ENCODE data around the gene CIDEB. TPM values are rescaled to one million over a fixed set of nuclear protein-coding genes. Genes with fewer than 3 reads are reported as not detected.

CIDEB gene
- total RNA-seq, 3 donors from 2014 or later (not counting 1 experiment from before 2014, with no cell fraction given) = 40.0 to 59.6 (median 46.6) TPM

DNA sequence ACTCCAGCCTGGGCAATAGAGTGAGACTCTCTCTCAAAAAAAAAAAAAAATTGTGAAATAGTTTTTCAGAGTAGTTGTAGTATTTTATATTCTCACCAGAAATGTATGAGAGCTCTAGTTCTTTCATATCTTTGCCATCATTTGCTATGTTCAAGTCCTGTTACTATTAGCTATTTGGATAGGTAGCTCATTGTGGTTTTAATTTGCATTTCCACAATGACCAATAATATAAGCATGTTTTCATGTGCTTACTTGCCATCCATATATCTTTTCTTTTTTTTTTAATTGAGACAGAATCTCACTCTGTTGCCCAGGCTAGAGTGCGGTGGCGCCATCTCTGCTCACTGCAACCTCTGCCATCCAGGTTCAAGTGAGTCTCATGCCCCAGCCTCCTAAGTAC is 40.4 kb upstream of the CIDEB start:
- no peak for ATAC-seq

GRCh38 chr14:24347134-24347533 is 39.4 kb upstream of the CIDEB start:
- Mint-ChIP-seq H3K36me3 (no peaks in the 10 kb centered on the region), H3K27ac (no peak overlapping the region), H3K9me3 (no peaks in the 10 kb centered on the region), H3K4me3 (no peak overlapping the region), H3K4me1 (no peaks in the 10 kb centered on the region), H3K27me3 (ENCODE audit: low read depth in 2 of 2) (peaks cover 24 to 44% of the 10 kb centered on the region in 2 donors)
- no peaks in the 10 kb centered on the region for H3K9me3 ChIP-seq (ENCODE audit: control insufficient read depth, insufficient read depth, low read length)
- H3K27me3 ChIP-seq (ENCODE audit: control insufficient read depth, insufficient read depth, low read length) = peaks cover 5% of the 10 kb centered on the region
- H3K27ac ChIP-seq (ENCODE audit: low read length) = no peak overlapping the region
- intact Hi-C loops (cut with micrococcal nuclease) = no loop called here
- 45% methylated on average over 1 of the region's 1 CpG for WGBS (ENCODE audit: insufficient coverage)
- DNase-seq (no peak), ATAC-seq (no peak)
- H3K36me3 ChIP-seq (ENCODE audit: control insufficient read depth, insufficient read depth, low read length) = no peaks in the 10 kb centered on the region
- no peak for TF ChIP-seq CTCF (IDR thresholded peaks at IDR 0.05)
- H3K4me1 ChIP-seq (ENCODE audit: control insufficient read depth, insufficient read depth, low read length) = no peaks in the 10 kb centered on the region
- no peak overlapping the region for H3K4me3 ChIP-seq (ENCODE audit: low read length)

More for the DNA sequence above, 40.4 kb upstream of the CIDEB start:
- H3K4me1 ChIP-seq (ENCODE audit: control insufficient read depth, insufficient read depth, low read length) = no peaks in the 10 kb centered on the region
- H3K27ac ChIP-seq (ENCODE audit: low read length) = no peak overlapping the region
- Mint-ChIP-seq H3K9me3 (no peaks in the 10 kb centered on the region), H3K27ac (no peak overlapping the region), H3K27me3 (ENCODE audit: low read depth in 2 of 2) (peaks cover 32 to 55% of the 10 kb centered on the region in 2 donors), H3K4me1 (no peaks in the 10 kb centered on the region), H3K4me3 (no peak overlapping the region), H3K36me3 (no peaks in the 10 kb centered on the region)
- H3K36me3 ChIP-seq (ENCODE audit: control insufficient read depth, insufficient read depth, low read length) = no peaks in the 10 kb centered on the region
- intact Hi-C loops (cut with micrococcal nuclease) = no loop called here
- TF ChIP-seq CTCF (IDR thresholded peaks at IDR 0.05) = no peak
- H3K4me3 ChIP-seq (ENCODE audit: low read length) = no peak overlapping the region
- H3K27me3 ChIP-seq (ENCODE audit: control insufficient read depth, insufficient read depth, low read length) = peaks cover 5% of the 10 kb centered on the region
- no peaks in the 10 kb centered on the region for H3K9me3 ChIP-seq (ENCODE audit: control insufficient read depth, insufficient read depth, low read length)
- WGBS (ENCODE audit: insufficient coverage) = 90% methylated on average over 2 of the region's 2 CpGs
- DNase-seq = no peak

GRCh38 chr14:24343795-24344660 is 36.3 kb upstream of the CIDEB start:
- Histone ChIP-seq H3K9me3 (ENCODE audit: control insufficient read depth, insufficient read depth, low read length) (no peaks in the 10 kb centered on the region), H3K27me3 (ENCODE audit: control insufficient read depth, insufficient read depth, low read length) (peaks cover 2% of the 10 kb centered on the region), H3K27ac (ENCODE audit: low read length) (no peak overlapping the region), H3K36me3 (ENCODE audit: control insufficient read depth, insufficient read depth, low read length) (no peaks in the 10 kb centered on the region), H3K4me3 (ENCODE audit: low read length) (no peak overlapping the region), H3K4me1 (ENCODE audit: control insufficient read depth, insufficient read depth, low read length) (peaks cover 10% of the 10 kb centered on the region)
- no peak overlapping the region for H3K27ac Mint-ChIP-seq
- H3K4me3 Mint-ChIP-seq = no peak overlapping the region
- no peaks in the 10 kb centered on the region for H3K36me3 Mint-ChIP-seq
- no peak for DNase-seq
- peaks cover 9 to 16% of the 10 kb centered on the region in 2 donors for H3K27me3 Mint-ChIP-seq (ENCODE audit: low read depth in 2 of 2)
- 89% methylated on average over 6 of the region's 7 CpGs for WGBS (ENCODE audit: insufficient coverage)
- peaks cover 11 to 12% of the 10 kb centered on the region in 2 donors for H3K4me1 Mint-ChIP-seq
- TF ChIP-seq CTCF (IDR thresholded peaks at IDR 0.05) = no peak
- no peaks in the 10 kb centered on the region for H3K9me3 Mint-ChIP-seq
- no peak for ATAC-seq
- intact Hi-C loops (cut with micrococcal nuclease) = no loop called here

Measured in natural killer cell (primary cell).